Left ventricle myocardium superior (tissue), 1 donor: ENCODE results near the gene MAPK14. TPM values are rescaled to one million over a fixed set of nuclear protein-coding genes. Genes with fewer than 3 reads are reported as not detected.
"Not testable (repeated sequence)": the region's sequence is repeated elsewhere in the genome, so short reads cannot be mapped to it uniquely, and the experiment has no call there.

Source experiments
- ATAC-seq: fragments of 200-7000 bp; cut with Tn5 transposase; one replicate; pipeline ENCODE4 v1.9.1; 2020; ENCODE audit warnings: mild to moderate bottlenecking, moderate library complexity
- DNase-seq: peaks from one replicate; pipeline ENCODE4 v3.0.0-alpha.2; 2020
- intact Hi-C: fragments of 100-400 bp; cut with micrococcal nuclease; formaldehyde crosslinking; loops from one replicate; pipeline ENCODE4 v1.11.0; 2022
- total RNA-seq: library from RNA; stranded (reverse); fragmentation: NEBNext Ultra II Directional; extraction: Animal tissue kit (Norgen Biotek cat#: 25700); gene quantifications from one replicate; pipeline ENCODE4 v1.2.1, GENCODE V29; 2021
- donor health status: DM: no; HTN: yes; CAD: no; lungs with severe emphysema.

The MAPK14 gene
- total RNA-seq, 1 donor from 2014 or later, result 27.3 TPM

DNA sequence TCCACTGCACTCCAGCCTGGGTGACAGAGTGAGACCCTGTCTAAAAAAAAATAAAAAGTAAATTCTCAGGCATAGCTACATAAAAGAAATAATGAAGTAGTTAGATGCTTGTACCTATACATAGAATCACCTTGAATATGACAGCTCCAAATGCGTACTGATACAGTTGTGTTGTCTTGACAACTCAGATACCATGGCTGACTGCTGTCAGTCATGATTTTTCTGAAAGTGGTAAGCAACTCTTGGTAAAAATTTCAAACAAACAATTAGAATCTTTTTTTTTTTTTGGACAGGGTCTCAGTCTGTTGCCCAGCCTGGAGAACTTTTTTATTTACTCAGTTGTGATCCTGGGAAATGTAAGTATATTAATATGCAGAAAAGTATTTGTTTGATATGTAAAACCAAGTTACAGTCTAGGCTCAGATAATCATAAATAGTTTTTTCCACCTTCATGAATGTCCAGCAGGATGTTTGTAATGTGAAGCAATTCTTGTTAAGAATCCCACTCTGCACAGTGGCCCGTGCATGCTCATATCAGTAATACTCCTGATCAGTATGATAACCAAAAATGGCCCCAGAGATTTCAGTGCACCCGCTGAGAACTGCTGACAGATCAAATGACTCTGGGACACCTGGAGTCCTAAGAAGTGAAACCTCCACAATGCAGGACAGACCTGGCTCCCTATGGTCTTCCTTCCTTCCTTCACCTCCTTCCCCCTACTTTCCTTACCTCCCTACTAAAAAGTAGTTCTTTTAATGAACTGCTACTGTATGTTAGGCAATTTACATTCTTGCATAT is 88.7 kb downstream of the MAPK14 start:
- ATAC-seq, result no peak
- no peak for DNase-seq
- intact Hi-C loops, result no loop called here

DNA sequence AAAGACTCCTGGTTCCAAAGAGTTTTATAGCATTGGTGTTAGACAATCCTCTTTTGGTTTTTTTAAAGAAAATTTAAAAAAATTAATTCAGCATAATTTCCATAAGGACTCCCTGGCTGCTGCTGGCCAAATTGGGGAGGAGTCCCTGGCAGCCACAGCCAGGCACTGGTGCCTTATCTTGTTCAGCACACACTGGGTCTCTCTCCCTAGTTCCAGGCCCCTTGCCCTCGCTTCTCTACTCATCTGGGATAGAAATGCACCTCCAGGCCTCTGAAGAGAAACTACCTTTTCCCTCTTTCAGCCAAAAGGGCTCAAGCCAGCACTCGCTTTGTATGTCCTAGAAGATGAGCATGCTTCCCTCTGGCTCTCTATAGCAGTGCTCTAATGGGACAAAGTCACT is 89.3 kb downstream of the MAPK14 start:
- no peak for DNase-seq
- intact Hi-C loops, result no loop called here
- ATAC-seq, result no peak

GRCh38 chr6:36117658-36118549 is 90.3 kb downstream of the MAPK14 start:
- ATAC-seq (no peak), DNase-seq (no peak)
- intact Hi-C loops, result no loop called here

DNA sequence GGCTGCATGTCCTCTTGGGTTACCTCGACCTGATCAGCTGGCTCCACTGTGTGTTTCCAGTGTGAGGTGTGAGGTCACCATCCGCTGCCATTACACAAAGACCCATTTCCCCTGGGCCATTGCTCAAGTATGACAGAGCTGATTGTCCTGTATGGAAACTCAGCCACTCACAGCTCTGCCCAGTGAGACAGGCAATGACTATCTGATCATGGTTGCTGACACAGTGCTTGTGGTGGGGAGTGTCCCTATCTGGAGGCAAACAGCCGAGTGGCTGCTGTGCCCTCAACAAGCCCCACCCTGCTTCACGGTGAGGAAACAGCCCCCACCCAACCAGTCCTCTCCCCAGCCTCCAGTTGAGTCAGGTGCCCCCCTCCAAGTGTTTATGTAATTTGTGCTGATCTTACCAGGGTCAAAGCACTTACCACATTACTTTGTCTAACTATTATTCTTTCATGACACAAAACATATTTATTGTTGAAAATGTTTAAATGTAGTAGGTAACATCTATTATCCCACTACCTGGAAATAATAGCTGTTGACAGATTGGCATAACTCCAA is 91.0 kb downstream of the MAPK14 start:
- ATAC-seq (peak; percentile 22), DNase-seq (no peak)
- intact Hi-C loops, result no loop called here

- intact Hi-C loops, result no loop called here
- ATAC-seq (no peak), DNase-seq (no peak)
Measured at GRCh38 chr6:36119209-36119608, 91.6 kb downstream of the MAPK14 start.

- ATAC-seq (no peak), DNase-seq (no peak)
- intact Hi-C loops, result no loop called here
Measured at GRCh38 chr6:36120018-36120417, 92.4 kb downstream of the MAPK14 start.

DNA sequence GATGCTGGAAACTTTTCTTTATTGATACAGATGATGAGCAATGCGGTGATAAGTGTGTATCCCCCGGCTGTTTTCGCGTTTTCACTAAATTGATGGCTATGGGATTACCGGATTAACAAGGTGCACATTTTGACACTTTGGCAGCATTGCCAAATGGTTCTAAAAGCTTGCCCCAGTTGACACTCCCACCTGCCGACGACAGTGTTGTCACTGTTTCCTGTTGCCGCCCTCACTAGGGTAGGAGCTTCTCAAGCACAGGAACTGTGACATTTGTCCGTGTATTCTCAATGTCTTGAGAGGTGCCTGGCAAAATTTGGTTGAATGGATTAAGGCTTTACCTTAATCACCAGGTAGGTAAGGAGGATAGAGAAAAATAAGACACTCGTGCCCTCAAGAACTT is 92.9 kb downstream of the MAPK14 start:
- no peak for ATAC-seq
- no peak for DNase-seq
- intact Hi-C loops, result no loop called here

DNA sequence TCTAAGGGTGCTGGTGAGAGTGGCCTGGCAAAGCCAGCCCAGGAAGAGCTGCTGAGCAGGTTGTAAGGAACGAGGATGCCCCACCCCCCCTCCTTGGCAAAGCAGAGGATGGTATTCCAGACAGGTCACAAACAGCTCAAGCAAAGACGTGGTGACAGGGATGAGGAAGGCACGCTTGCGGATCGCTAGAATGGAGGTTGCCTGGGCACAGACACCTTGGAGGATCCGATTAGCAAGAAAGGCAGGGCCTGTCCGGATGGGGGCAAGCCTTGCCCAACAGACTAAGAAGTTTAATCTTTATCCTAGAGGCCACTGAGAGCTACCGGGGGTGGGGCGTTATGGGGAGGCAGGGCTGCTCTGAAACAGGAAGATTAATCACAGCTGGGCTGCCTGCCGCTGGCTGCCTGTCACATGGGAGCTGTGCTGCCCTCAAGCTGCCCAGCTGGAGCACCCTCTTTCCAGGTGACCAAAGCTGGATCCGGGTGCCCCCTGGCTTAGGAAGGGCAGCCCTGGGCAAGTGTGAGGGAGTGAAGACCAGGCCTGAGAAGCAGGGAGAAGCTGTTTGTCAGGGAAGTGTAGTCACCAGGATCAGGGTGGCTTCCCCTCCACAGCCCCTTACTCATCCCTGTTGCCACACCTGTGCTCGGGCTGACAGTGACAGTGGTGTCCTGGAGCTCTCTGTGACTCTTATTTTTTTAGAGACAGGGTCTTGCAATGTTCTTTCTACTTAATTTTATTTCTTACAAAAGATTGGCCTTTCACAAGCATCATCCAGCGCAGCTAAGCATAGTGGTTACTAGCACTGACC is 93.6 kb downstream of the MAPK14 start:
- peak; percentile 47 for DNase-seq
- peak; percentile 26 for ATAC-seq
- intact Hi-C loops, result no loop called here

DNA sequence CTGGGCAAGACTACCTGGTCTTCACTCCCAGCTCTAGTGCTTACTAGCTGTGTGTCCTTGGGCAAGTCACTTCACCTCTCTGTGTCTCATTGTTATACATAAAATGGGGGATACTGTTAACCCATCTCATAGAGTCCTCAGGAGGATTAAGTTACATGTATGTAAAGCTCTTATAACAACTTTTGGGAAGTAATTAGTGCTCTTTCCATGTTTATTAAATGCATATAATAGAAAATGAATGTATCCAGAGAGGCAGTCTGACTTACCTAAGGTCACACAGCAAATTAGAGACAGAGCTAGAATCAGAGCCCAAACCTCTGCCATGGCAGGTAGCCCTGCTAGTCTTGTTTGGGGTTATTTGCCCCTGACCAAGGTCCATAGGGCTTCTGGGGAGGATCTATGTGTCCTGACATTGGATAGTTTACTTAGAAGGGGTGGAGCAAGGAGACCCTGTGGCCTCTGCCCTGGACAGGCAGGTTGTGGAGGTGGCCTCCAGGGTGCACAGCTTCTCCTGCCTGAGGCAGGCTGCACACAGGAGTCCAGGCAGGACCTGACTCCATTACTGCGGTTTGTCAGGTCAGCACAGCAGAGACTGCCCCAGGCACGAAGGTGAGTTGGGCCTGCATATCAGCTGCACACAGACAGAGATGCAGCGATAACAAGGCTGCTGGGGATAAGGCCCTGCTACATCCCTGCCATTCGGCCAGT is 94.3 kb downstream of the MAPK14 start:
- no peak for ATAC-seq
- no peak for DNase-seq
- intact Hi-C loops, result no loop called here

- intact Hi-C loops, result no loop called here
- DNase-seq (no peak), ATAC-seq (no peak)
Measured at GRCh38 chr6:36122495-36123269, 95.1 kb downstream of the MAPK14 start.

DNA sequence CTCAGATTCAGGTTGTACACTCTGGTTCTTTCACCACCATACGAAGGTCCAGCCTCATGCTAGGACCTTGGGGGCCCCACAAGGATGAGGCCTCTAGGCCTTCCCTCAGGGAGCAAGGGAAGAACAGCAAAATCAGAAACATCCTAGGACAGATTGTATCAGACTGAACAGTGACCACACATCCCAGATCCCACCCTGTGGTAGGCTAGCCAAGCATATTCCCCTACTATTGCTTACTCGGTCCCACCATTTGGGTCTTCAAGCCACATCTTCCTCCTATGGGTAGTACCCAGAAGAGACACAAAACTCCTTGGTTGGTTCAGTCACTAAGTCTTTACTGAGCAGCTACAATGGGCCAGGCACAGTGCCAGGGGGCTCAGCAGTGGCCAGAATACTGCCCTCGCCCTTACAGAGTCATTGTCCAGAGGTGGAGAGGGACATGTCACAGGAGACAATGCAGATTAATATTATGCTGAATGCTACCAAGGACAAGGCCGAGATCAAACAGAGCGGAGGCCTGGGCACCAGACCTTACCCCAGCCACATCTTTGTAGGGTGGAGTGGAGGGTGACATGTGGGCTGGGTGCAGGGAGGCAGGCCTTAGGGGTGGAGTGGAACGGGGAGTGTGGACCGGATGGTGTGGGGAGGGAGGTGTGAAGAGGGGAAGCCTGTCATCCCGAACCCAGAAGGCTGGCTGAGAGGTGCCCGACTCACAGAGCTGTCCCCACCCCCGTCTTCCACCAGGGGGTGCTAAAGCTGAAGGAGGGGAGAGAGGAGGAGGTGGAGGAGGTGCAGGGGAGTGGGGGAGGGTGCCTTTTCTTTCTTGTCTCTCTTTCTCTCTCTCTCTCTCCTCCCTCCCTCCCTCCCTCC is 95.9 kb downstream of the MAPK14 start:
- intact Hi-C loops, result no loop called here
- ATAC-seq (peak; percentile 86), DNase-seq (peak; percentile 83)

- ATAC-seq, DNase-seq, intact Hi-C loops: not testable (repeated sequence)
Measured at GRCh38 chr6:36124346-36124745, 96.7 kb downstream of the MAPK14 start.

DNA sequence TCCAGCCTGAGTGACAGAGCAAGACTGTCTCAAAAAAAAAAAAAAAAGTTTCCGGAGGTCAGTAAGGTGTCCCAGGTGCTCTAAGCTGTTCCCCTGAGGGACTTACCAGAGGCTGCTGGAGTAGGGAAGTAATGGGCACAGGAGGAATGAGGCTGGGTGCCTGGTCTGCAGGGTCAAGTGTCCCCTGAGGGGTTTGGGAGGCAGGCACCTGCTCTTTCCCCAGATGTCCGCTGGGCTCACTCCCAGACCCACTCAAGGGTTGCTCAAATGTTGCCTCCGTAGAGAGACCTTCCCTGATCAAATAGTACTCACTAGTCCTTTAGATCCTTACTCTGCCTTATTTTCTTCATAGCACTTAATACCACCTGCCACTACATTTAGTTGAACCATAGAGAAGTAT is 97.3 kb downstream of the MAPK14 start:
- intact Hi-C loops, result no loop called here
- ATAC-seq, result no peak

DNA sequence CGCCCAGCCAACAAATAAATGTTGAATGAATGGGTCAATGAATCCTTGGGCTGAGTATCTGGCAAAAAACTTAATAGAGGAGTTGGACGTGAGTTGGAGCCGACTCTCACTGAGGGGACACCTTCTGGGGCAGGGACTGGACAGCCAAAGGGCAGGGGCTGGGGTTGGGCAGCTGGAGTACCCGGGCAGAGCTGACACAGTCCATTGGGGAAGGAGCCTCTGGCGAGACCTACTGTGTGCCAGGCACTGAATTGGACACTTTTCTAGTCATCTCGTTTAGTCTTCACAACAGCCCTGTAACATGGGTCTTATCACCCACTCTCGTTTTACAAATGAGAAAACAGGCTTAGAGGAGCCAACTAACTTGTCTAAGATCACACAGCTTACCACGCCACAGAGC is 98.0 kb downstream of the MAPK14 start:
- intact Hi-C loops, result no loop called here
- no peak for DNase-seq
- no peak for ATAC-seq

More for the DNA sequence above, 97.3 kb downstream of the MAPK14 start:
- no peak for DNase-seq

GRCh38 chr6:36126121-36126520 is 98.5 kb downstream of the MAPK14 start:
- intact Hi-C loops, result no loop called here
- DNase-seq (no peak), ATAC-seq (no peak)

DNA sequence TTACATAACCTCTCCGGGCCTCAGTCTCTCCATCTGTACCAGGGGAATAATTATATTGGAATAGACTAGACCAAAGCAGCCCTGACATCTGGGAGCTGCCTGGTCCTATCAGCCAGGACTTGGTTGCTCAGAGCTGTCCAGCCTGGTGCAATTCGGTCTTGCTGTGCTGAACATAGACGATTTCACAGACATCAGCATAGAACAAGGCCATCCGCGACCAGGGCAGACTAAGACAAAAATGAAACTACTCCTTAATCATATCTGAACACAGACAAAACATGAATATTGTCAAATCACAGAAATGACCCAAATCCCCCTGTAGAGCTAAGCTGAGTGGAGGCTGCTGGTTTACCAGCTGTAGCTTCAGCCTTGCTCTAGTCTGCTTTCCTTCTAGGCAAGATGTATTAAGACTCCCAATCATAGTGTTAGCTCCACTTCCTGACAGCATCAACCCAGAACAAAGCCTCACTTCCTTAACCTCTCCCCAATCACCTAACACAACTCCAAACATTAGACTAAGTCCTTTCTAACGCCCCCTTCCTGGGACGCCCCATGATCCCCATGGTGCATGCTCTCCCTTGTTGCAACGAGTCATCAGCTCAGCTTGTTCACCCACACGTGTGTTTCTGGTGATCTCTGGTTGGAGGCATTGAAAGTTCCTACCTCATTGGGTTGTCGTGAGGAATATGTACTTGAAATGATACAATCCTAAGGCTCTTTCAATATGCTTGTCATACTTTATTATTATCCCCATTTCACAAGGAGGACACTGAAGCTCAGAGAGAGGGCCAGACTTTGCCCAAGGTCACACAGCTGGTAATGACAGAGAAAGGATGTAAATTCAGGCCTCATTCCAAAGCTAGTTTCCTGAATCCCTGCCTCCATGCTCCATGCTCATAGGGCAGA is 99.2 kb downstream of the MAPK14 start:
- no peak for ATAC-seq
- DNase-seq, result no peak
- intact Hi-C loops, result no loop called here
